Measurements from ENCODE around the gene SUV39H2.
A peak's percentile ranks its signal among the peaks of the same experiment; 100 is the strongest.
"Not testable (repeated sequence)": the region's sequence is repeated elsewhere in the genome, so short reads cannot be mapped to it uniquely, and the experiment has no call there.

Gene SUV39H2

GRCh38 chr10:14878266-14879123 lies at the start of gene SUV39H2:
SUV39H2 (plus strand) TSS chr10:14878866; CDS start chr10:14878889, 23 bp downstream.
- DNase-seq: peak; percentile 93

GRCh38 chr10:14833106-14833505 lies 45.6 kb upstream of the SUV39H2 start:
- no peak for DNase-seq

- DNase-seq: no peak
Observed at GRCh38 chr10:14836208-14836607, 42.5 kb upstream of the SUV39H2 start.

- no peak for DNase-seq
Observed at GRCh38 chr10:14837003-14837756, 41.5 kb upstream of the SUV39H2 start.

- DNase-seq: peak; percentile 98
Observed at GRCh38 chr10:14837757-14838581, 40.7 kb upstream of the SUV39H2 start, which contains the start of the genes CDNF, HSPA14 and MSANTD7. CDNF (minus strand) TSS chr10:14838037; CDS start chr10:14837946, 91 bp downstream. HSPA14 (plus strand) TSS chr10:14838306; CDS start chr10:14838403, 97 bp downstream. MSANTD7 (plus strand) TSS chr10:14838306; CDS start chr10:14842285, 3,979 bp downstream.

GRCh38 chr10:14838582-14839304 lies 39.9 kb upstream of the SUV39H2 start:
- DNase-seq: peak; percentile 7

- DNase-seq: no peak
Observed at GRCh38 chr10:14839305-14839695, 39.4 kb upstream of the SUV39H2 start.

- no peak for DNase-seq
Observed at GRCh38 chr10:14840178-14840577, 38.5 kb upstream of the SUV39H2 start.

GRCh38 chr10:14843327-14843988 lies 35.2 kb upstream of the SUV39H2 start:
- no peak for DNase-seq

- DNase-seq: no peak
Observed at GRCh38 chr10:14844948-14845347, 33.7 kb upstream of the SUV39H2 start.

- DNase-seq: no peak
Observed at GRCh38 chr10:14852236-14852635, 26.4 kb upstream of the SUV39H2 start.

GRCh38 chr10:14855453-14855852 lies 23.2 kb upstream of the SUV39H2 start:
- no peak for DNase-seq

- DNase-seq: no peak
Observed at GRCh38 chr10:14858338-14858960, 20.2 kb upstream of the SUV39H2 start.

GRCh38 chr10:14859043-14859442 lies 19.6 kb upstream of the SUV39H2 start:
- DNase-seq: no peak

- DNase-seq: peak; percentile 13
Observed at GRCh38 chr10:14859775-14860174, 18.9 kb upstream of the SUV39H2 start.

- no peak for DNase-seq
Observed at GRCh38 chr10:14860791-14861190, 17.9 kb upstream of the SUV39H2 start.

- DNase-seq: not testable (repeated sequence)
Observed at GRCh38 chr10:14864466-14864865, 14.2 kb upstream of the SUV39H2 start.

GRCh38 chr10:14864871-14865270 lies 13.8 kb upstream of the SUV39H2 start:
- DNase-seq: not testable (repeated sequence)

- peak; percentile 82 for DNase-seq
Observed at GRCh38 chr10:14873090-14873760, 5.4 kb upstream of the SUV39H2 start.

- DNase-seq: no peak
Observed at GRCh38 chr10:14875941-14876340, 2.7 kb upstream of the SUV39H2 start.

All from HCEC 1CT (cell line).